Left cardiac atrium (tissue), 4 donors: ENCODE measurements around the gene DYDC1. TPM values are rescaled to one million over a fixed set of nuclear protein-coding genes. Genes with fewer than 3 reads are reported as not detected.

Experiments used
- ATAC-seq, 2 donors: fragments of 200-7000 bp; cut with Tn5 transposase; one replicate each; pipeline ENCODE4 v1.9.1; 2020; ENCODE audit warnings: mild to moderate bottlenecking in 2 of 2, moderate library complexity in 2 of 2
- DNase-seq: peaks from one replicate; pipeline ENCODE4 v3.0.0-alpha.2; 2020
- intact Hi-C, 2 donors: fragments of 100-400 bp; cut with DNase I; formaldehyde crosslinking; loops; one replicate each; pipeline versions ENCODE4 v1.14.1 to v1.15.1; 2022 to 2023
- total RNA-seq, 2 donors: library from RNA; stranded (reverse); fragmentation: NEBNext Ultra II Directional; extraction: Animal tissue kit (Norgen Biotek cat#: 25700); gene quantifications; one replicate each; pipeline ENCODE4 v1.2.1, GENCODE V29; 2021
- donor health status: DM: no; HTN: yes; CAD: no.
- donor health status: DM: no; HTN: yes; CAD: no; lungs with severe emphysema.
- donor health status: DM: yes; HTN: yes; CAD: no.
- donor health status: Dilated cardiomyopathy.

The DYDC1 gene
- total RNA-seq, 2 donors from 2014 or later, result not detected

- ATAC-seq, result peak; percentile 34 to 47
- intact Hi-C loops, result no loop called here
- DNase-seq, result no peak
Observed at GRCh38 chr10:80289451-80290287, 66.9 kb downstream of the DYDC1 start, which contains the start of gene MAT1A. Gene MAT1A (minus strand): TSS chr10:80289658. CDS start chr10:80289423, 235 bp downstream.

GRCh38 chr10:80288849-80289248 is 67.7 kb downstream of the DYDC1 start:
- intact Hi-C loops, result no loop called here
- DNase-seq, result no peak
- no peak for ATAC-seq

Other genes starting within 250 kb of the DYDC1 start
- 10 to 100 TPM; 60.9 to 97.9 TPM for gene PLAC9, start 224.0 kb downstream of the DYDC1 start, total RNA-seq
- 100 to 1,000 TPM; 327 to 413 TPM for gene ANXA11, start 151.2 kb downstream of the DYDC1 start, total RNA-seq
- gene MAT1A, start 67.1 kb downstream of the DYDC1 start, total RNA-seq, result under 1 TPM; 0.10 to 0.21 TPM
- gene DYDC2, start within 50 bp of the DYDC1 start, total RNA-seq, result not detected
- gene PRXL2A, start 51.8 kb upstream of the DYDC1 start, total RNA-seq, result 100 to 1,000 TPM; 112 to 120 TPM
- gene TSPAN14, start 97.6 kb upstream of the DYDC1 start, total RNA-seq, result 10 to 100 TPM; 44.3 to 51.0 TPM
- under 1 TPM in 1 of 2 donors, not detected in 1; 0.05 TPM for gene SH2D4B, start 181.1 kb upstream of the DYDC1 start, total RNA-seq